ENCODE data around the gene MRPS35. TPM values are rescaled to one million over a fixed set of nuclear protein-coding genes. Genes with fewer than 3 reads are reported as not detected.

Gene MRPS35
- total RNA-seq, 4 donors from 2014 or later = 30.7 to 78.8 (median 63.8) TPM

GRCh38 chr12:27680619-27681018 lies 30.0 kb upstream of the MRPS35 start:
- intact Hi-C loops (cut with DNase I; ENCODE audit: low total_unique reads) = no loop called here
- no peaks in the 10 kb centered on the region for H3K27me3 ChIP-seq
- peaks cover 0 to 25% (median 2%) of the 10 kb centered on the region in 4 donors for H3K36me3 ChIP-seq
- DNase-seq = no peak
- no peaks in the 10 kb centered on the region for H3K9me3 ChIP-seq
- in situ Hi-C loops (cut with MboI; ENCODE audit: low pct_ligation_motif_present in 1 of 4, low pct_unique_long_range_greater_than_20kb in 1 of 4, low sequenced_read_pairs in 3 of 4) = no loop called here
- peaks cover 0 to 20% (median 2%) of the 10 kb centered on the region in 4 donors for H3K4me1 ChIP-seq
- TF ChIP-seq CTCF (IDR thresholded peaks at IDR 0.05) (no peak), POLR2AphosphoS5 (IDR thresholded peaks at IDR 0.05) (peak in 1 of 3 donors; percentile 29), POLR2A (IDR thresholded peaks at IDR 0.05) (no peak), EP300 (IDR thresholded peaks at IDR 0.05; ENCODE audit: low read depth) (no peak)
- peak overlapping the region in 2 of 4 donors; percentile 5 to 39 for H3K27ac ChIP-seq
- no peak overlapping the region for H3K4me3 ChIP-seq

DNA sequence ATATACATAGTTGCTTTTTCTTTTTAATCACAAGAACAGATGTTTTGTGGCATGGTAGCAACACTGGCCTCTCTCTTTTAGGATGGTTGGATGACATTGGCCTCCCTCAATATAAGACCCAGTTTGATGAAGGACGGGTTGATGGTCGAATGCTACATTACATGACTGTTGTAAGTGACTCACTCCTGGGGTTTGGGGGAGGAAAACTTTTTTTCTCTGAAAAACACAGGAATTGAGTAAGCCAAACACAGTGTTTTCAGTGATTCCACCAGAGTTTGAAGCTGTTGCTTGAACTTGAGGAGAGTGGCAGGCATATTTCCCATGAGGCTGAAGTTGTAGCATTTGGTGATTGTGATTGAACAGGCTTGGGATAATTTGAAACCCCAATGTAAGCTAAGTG lies 28.1 kb upstream of the MRPS35 start:
- H3K36me3 ChIP-seq = peaks cover 0 to 33% (median 2%) of the 10 kb centered on the region in 4 donors
- in situ Hi-C loops (cut with MboI; ENCODE audit: low pct_ligation_motif_present in 1 of 4, low pct_unique_long_range_greater_than_20kb in 1 of 4, low sequenced_read_pairs in 3 of 4) = no loop called here
- TF ChIP-seq EP300 (IDR thresholded peaks at IDR 0.05; ENCODE audit: low read depth) (no peak), POLR2A (IDR thresholded peaks at IDR 0.05) (no peak), POLR2AphosphoS5 (IDR thresholded peaks at IDR 0.05) (no peak), CTCF (IDR thresholded peaks at IDR 0.05) (no peak)

GRCh38 chr12:27685274-27685673 lies 25.4 kb upstream of the MRPS35 start:
- TF ChIP-seq CTCF (IDR thresholded peaks at IDR 0.05) (no peak), POLR2A (IDR thresholded peaks at IDR 0.05) (no peak), EP300 (IDR thresholded peaks at IDR 0.05; ENCODE audit: low read depth) (no peak), POLR2AphosphoS5 (IDR thresholded peaks at IDR 0.05) (no peak)
- H3K36me3 ChIP-seq = peaks cover 0 to 49% (median 0%) of the 10 kb centered on the region in 4 donors
- no peak for DNase-seq
- no peak overlapping the region for H3K4me3 ChIP-seq
- peaks cover 0 to 42% (median 2%) of the 10 kb centered on the region in 4 donors for H3K4me1 ChIP-seq
- in situ Hi-C loops (cut with MboI; ENCODE audit: low pct_ligation_motif_present in 1 of 4, low pct_unique_long_range_greater_than_20kb in 1 of 4, low sequenced_read_pairs in 3 of 4) (no loop called here), intact Hi-C loops (cut with DNase I; ENCODE audit: low total_unique reads) (no loop called here)
- H3K9me3 ChIP-seq = no peaks in the 10 kb centered on the region
- H3K27ac ChIP-seq = peak overlapping the region in 3 of 4 donors; percentile 12 to 64 (median 22)
- WGBS, 2 donors (ENCODE audit: low coverage in 1 of 2) = 37 to 65% methylated on average over 2 of the region's 2 CpGs
- no peaks in the 10 kb centered on the region for H3K27me3 ChIP-seq

More for the DNA sequence above, 28.1 kb upstream of the MRPS35 start:
- Histone ChIP-seq H3K27ac (peak overlapping the region in 1 of 4 donors; percentile 56), H3K4me3 (no peak overlapping the region), H3K9me3 (no peaks in the 10 kb centered on the region), H3K27me3 (no peaks in the 10 kb centered on the region), H3K4me1 (peaks cover 0 to 33% (median 2%) of the 10 kb centered on the region in 4 donors)
- 94 to 100% methylated on average over 1 to 2 of the region's 2 CpGs for WGBS, 2 donors (ENCODE audit: low coverage in 1 of 2)
- DNase-seq = no peak
- intact Hi-C loops (cut with DNase I; ENCODE audit: low total_unique reads) = no loop called here

DNA sequence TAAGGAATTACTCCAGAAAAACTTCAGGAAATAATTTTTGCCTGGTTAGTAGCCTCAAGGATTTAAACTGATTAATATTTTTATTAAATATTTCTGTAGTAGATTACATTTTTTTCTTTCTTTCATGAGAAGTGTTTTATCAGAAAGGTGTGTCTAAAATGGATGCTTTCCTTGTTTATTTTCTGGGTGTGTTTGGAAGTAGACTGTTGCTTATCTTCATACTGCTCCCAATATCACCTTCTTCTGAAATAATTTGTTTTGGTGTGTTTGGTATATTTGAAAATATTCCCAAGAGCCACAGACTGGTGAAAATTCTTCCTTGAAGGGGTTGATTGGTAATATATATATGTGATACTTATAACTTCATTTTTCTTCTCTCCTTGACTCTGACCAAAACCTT lies 24.5 kb upstream of the MRPS35 start:
- Histone ChIP-seq H3K27me3 (no peaks in the 10 kb centered on the region), H3K36me3 (peaks cover 0 to 52% (median 0%) of the 10 kb centered on the region in 4 donors), H3K27ac (peak overlapping the region in 3 of 4 donors; percentile 12 to 64 (median 22)), H3K4me1 (peaks cover 0 to 36% (median 2%) of the 10 kb centered on the region in 4 donors), H3K9me3 (no peaks in the 10 kb centered on the region), H3K4me3 (no peak overlapping the region)
- no peak for TF ChIP-seq POLR2AphosphoS5 (IDR thresholded peaks at IDR 0.05)
- no peak for TF ChIP-seq CTCF (IDR thresholded peaks at IDR 0.05)
- no peak for TF ChIP-seq POLR2A (IDR thresholded peaks at IDR 0.05)
- no peak for TF ChIP-seq EP300 (IDR thresholded peaks at IDR 0.05; ENCODE audit: low read depth)
- in situ Hi-C loops (cut with MboI; ENCODE audit: low pct_ligation_motif_present in 1 of 4, low pct_unique_long_range_greater_than_20kb in 1 of 4, low sequenced_read_pairs in 3 of 4) (no loop called here), intact Hi-C loops (cut with DNase I; ENCODE audit: low total_unique reads) (no loop called here)
- DNase-seq = no peak

Data from transverse colon (tissue), 4 donors.